Measurements from ENCODE around the gene LTBP1. TPM values are rescaled to one million over a fixed set of nuclear protein-coding genes. Genes with fewer than 3 reads are reported as not detected.

LTBP1 gene
- total and polyA plus RNA-seq, 2 experiments from 2014 or later, result 15.7 to 49.8 TPM

- no peaks in the 10 kb centered on the region for H3F3A ChIP-seq (replicated peaks; ENCODE audit: low read depth)
- Mint-ChIP-seq H3K36me3 (ENCODE audit: low read depth) (no peaks in the 10 kb centered on the region), H3K4me3 (no peak overlapping the region), H3K27ac (no peak overlapping the region), H3K9me3 (no peaks in the 10 kb centered on the region; the same call in 1 of the 3 replicates), H3K27me3 (ENCODE audit: insufficient read depth, low read depth, poor library complexity) (peaks cover under 1% of the 10 kb centered on the region), H3K4me1 (no peaks in the 10 kb centered on the region; the same call in 2 of the 3 replicates)
- H3K9me2 ChIP-seq (ENCODE audit: insufficient read depth), result peaks cover 9% of the 10 kb centered on the region; the same call in 1 of the 2 replicates
- no peaks in the 10 kb centered on the region for H3K27me3 ChIP-seq (ENCODE audit: insufficient read depth)
- peak overlapping the region; percentile 69 for H2AFZ ChIP-seq
- TF ChIP-seq EZH2 (IDR thresholded peaks at IDR 0.05; ENCODE audit: low read depth, unreplicated experiment) (no peak), CREB1 (CRISPR knock-in tag; IDR thresholded peaks at IDR 0.05; ENCODE audit: low read depth) (no peak), JUNB (IDR thresholded peaks at IDR 0.05; ENCODE audit: unreplicated experiment) (no peak), POLR2AphosphoS5 (IDR thresholded peaks at IDR 0.05; ENCODE audit: low read depth) (no peak), ZNF331 (CRISPR knock-in tag; IDR thresholded peaks at IDR 0.05; ENCODE audit: low read depth) (no peak), ZNF114 (CRISPR knock-in tag; IDR thresholded peaks at IDR 0.05) (no peak), NANOG (IDR thresholded peaks at IDR 0.05; ENCODE audit: borderline replicate concordance) (no peak)
- TF ChIP-seq, protein P1, sequence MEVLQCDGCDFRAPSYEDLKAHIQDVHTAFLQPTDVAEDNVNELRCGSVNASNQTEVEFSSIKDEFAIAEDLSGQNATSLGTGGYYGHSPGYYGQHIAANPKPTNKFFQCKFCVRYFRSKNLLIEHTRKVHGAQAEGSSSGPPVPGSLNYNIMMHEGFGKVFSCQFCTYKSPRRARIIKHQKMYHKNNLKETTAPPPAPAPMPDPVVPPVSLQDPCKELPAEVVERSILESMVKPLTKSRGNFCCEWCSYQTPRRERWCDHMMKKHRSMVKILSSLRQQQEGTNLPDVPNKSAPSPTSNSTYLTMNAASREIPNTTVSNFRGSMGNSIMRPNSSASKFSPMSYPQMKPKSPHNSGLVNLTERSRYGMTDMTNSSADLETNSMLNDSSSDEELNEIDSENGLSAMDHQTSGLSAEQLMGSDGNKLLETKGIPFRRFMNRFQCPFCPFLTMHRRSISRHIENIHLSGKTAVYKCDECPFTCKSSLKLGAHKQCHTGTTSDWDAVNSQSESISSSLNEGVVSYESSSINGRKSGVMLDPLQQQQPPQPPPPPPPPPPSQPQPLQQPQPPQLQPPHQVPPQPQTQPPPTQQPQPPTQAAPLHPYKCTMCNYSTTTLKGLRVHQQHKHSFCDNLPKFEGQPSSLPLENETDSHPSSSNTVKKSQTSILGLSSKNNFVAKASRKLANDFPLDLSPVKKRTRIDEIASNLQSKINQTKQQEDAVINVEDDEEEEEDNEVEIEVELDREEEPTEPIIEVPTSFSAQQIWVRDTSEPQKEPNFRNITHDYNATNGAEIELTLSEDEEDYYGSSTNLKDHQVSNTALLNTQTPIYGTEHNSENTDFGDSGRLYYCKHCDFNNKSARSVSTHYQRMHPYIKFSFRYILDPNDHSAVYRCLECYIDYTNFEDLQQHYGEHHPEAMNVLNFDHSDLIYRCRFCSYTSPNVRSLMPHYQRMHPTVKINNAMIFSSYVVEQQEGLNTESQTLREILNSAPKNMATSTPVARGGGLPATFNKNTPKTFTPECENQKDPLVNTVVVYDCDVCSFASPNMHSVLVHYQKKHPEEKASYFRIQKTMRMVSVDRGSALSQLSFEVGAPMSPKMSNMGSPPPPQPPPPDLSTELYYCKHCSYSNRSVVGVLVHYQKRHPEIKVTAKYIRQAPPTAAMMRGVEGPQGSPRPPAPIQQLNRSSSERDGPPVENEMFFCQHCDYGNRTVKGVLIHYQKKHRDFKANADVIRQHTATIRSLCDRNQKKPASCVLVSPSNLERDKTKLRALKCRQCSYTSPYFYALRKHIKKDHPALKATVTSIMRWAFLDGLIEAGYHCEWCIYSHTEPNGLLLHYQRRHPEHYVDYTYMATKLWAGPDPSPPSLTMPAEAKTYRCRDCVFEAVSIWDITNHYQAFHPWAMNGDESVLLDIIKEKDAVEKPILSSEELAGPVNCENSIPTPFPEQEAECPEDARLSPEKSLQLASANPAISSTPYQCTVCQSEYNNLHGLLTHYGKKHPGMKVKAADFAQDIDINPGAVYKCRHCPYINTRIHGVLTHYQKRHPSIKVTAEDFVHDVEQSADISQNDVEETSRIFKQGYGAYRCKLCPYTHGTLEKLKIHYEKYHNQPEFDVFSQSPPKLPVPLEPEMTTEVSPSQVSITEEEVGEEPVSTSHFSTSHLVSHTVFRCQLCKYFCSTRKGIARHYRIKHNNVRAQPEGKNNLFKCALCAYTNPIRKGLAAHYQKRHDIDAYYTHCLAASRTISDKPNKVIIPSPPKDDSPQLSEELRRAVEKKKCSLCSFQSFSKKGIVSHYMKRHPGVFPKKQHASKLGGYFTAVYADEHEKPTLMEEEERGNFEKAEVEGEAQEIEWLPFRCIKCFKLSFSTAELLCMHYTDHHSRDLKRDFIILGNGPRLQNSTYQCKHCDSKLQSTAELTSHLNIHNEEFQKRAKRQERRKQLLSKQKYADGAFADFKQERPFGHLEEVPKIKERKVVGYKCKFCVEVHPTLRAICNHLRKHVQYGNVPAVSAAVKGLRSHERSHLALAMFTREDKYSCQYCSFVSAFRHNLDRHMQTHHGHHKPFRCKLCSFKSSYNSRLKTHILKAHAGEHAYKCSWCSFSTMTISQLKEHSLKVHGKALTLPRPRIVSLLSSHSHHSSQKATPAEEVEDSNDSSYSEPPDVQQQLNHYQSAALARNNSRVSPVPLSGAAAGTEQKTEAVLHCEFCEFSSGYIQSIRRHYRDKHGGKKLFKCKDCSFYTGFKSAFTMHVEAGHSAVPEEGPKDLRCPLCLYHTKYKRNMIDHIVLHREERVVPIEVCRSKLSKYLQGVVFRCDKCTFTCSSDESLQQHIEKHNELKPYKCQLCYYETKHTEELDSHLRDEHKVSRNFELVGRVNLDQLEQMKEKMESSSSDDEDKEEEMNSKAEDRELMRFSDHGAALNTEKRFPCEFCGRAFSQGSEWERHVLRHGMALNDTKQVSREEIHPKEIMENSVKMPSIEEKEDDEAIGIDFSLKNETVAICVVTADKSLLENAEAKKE (CRISPR knock-in tag; IDR thresholded peaks at IDR 0.05), result no peak
- TF ChIP-seq, protein P2, sequence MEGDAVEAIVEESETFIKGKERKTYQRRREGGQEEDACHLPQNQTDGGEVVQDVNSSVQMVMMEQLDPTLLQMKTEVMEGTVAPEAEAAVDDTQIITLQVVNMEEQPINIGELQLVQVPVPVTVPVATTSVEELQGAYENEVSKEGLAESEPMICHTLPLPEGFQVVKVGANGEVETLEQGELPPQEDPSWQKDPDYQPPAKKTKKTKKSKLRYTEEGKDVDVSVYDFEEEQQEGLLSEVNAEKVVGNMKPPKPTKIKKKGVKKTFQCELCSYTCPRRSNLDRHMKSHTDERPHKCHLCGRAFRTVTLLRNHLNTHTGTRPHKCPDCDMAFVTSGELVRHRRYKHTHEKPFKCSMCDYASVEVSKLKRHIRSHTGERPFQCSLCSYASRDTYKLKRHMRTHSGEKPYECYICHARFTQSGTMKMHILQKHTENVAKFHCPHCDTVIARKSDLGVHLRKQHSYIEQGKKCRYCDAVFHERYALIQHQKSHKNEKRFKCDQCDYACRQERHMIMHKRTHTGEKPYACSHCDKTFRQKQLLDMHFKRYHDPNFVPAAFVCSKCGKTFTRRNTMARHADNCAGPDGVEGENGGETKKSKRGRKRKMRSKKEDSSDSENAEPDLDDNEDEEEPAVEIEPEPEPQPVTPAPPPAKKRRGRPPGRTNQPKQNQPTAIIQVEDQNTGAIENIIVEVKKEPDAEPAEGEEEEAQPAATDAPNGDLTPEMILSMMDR (conservative IDR thresholded peaks at IDR 0.05; ENCODE audit: low read depth in 2 of 2), result no peak
- TF ChIP-seq, protein P3, sequence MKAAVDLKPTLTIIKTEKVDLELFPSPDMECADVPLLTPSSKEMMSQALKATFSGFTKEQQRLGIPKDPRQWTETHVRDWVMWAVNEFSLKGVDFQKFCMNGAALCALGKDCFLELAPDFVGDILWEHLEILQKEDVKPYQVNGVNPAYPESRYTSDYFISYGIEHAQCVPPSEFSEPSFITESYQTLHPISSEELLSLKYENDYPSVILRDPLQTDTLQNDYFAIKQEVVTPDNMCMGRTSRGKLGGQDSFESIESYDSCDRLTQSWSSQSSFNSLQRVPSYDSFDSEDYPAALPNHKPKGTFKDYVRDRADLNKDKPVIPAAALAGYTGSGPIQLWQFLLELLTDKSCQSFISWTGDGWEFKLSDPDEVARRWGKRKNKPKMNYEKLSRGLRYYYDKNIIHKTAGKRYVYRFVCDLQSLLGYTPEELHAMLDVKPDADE (IDR thresholded peaks at IDR 0.05), result no peak
- TF ChIP-seq, protein P4, sequence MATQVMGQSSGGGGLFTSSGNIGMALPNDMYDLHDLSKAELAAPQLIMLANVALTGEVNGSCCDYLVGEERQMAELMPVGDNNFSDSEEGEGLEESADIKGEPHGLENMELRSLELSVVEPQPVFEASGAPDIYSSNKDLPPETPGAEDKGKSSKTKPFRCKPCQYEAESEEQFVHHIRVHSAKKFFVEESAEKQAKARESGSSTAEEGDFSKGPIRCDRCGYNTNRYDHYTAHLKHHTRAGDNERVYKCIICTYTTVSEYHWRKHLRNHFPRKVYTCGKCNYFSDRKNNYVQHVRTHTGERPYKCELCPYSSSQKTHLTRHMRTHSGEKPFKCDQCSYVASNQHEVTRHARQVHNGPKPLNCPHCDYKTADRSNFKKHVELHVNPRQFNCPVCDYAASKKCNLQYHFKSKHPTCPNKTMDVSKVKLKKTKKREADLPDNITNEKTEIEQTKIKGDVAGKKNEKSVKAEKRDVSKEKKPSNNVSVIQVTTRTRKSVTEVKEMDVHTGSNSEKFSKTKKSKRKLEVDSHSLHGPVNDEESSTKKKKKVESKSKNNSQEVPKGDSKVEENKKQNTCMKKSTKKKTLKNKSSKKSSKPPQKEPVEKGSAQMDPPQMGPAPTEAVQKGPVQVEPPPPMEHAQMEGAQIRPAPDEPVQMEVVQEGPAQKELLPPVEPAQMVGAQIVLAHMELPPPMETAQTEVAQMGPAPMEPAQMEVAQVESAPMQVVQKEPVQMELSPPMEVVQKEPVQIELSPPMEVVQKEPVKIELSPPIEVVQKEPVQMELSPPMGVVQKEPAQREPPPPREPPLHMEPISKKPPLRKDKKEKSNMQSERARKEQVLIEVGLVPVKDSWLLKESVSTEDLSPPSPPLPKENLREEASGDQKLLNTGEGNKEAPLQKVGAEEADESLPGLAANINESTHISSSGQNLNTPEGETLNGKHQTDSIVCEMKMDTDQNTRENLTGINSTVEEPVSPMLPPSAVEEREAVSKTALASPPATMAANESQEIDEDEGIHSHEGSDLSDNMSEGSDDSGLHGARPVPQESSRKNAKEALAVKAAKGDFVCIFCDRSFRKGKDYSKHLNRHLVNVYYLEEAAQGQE (IDR thresholded peaks at IDR 0.05; ENCODE audit: unreplicated experiment), result no peak
- no peaks in the 10 kb centered on the region for H3K79me2 ChIP-seq (replicated peaks; ENCODE audit: insufficient read depth)
- H3K4me3 ChIP-seq, result no peak overlapping the region
- no peaks in the 10 kb centered on the region for H3K36me3 ChIP-seq (ENCODE audit: insufficient read depth)
- H3K27ac ChIP-seq (ENCODE audit: low read depth), result no peak overlapping the region
- ATAC-seq, result no peak
- H3K4me2 ChIP-seq, result no peak overlapping the region
- no peaks in the 10 kb centered on the region for H4K20me1 ChIP-seq (replicated peaks; ENCODE audit: insufficient read depth)
- H3K4me1 ChIP-seq (ENCODE audit: insufficient read depth), result 0 out of 2 replicates have a peak, but pooled peaks cover 3% of the 10 kb centered on the region
- DNase-seq (ENCODE audit: low spot score), result no peak
These were observed 46.3 kb upstream of the LTBP1 start for GRCh38 chr2:32900246-32900973.

Data from GM23338 (cell line).